Esophagus squamous epithelium (tissue), 5 donors: ENCODE data around the gene THAP2. TPM values are rescaled to one million over a fixed set of nuclear protein-coding genes. Genes with fewer than 3 reads are reported as not detected.
A peak's percentile ranks its signal among the peaks of the same experiment; 100 is the strongest.

Experiments
- DNase-seq: peaks from one replicate; lab custom pipeline; 2025; lab: John Stamatoyannopoulos, UW
- H3K27ac ChIP-seq, 4 donors: fragments of 200-600 bp; sonication (generic); one replicate each; pipeline ENCODE4 v1.5.1; 2016 to 2019; ENCODE audit warnings: mild to moderate bottlenecking in 1 of 4
- H3K27me3 ChIP-seq, 4 donors: fragments of 200-600 bp; sonication (generic); 1 replicate in 3 of 4; 2 replicates in 1 of 4; pipeline versions ENCODE4 v1.5.1 to v1.6.0; 2017 to 2021; ENCODE audit warnings: antibody characterized with exemption in 1 of 4
- H3K36me3 ChIP-seq, 3 donors: fragments of 200-600 bp; sonication (generic); one replicate each; pipeline ENCODE4 v1.5.1; 2016 to 2019
- H3K4me1 ChIP-seq, 3 donors: fragments of 200-600 bp; sonication (generic); one replicate each; pipeline ENCODE4 v1.5.1; 2017 to 2019
- H3K4me3 ChIP-seq, 4 donors: fragments of 200-600 bp; sonication (generic); 1 replicate in 3 of 4; 2 replicates in 1 of 4; pipeline ENCODE4 v1.5.1; 2016 to 2019; ENCODE audit warnings: mild to moderate bottlenecking in 2 of 4, moderate library complexity in 1 of 4
- H3K9me3 ChIP-seq, 3 donors: fragments of 200-600 bp; sonication (generic); one replicate each; pipeline ENCODE4 v1.5.1; 2016 to 2019
- POLR2A ChIP-seq, 4 donors: fragments of 450-650 bp; IDR thresholded peaks; one replicate each; pipeline ENCODE4 v1.6.1; 2017; ENCODE audit warnings: antibody characterized with exemption in 4 of 4, mild to moderate bottlenecking in 4 of 4, moderate library complexity in 3 of 4
- WGBS, 2 donors: methylation state at CpG; one replicate each; pipeline ENCODE4 v1.1.5; 2018; 5-methylcytosine and 5-hydroxymethylcytosine counted together
- intact Hi-C: fragments of 100-400 bp; cut with DNase I; formaldehyde crosslinking; loops from one replicate; pipeline ENCODE4 v1.15.0; 2022
- total RNA-seq, 4 donors: library from RNA; depleted of rRNA; stranded (reverse); fragments of >200 nt; gene quantifications; one replicate each; pipeline ENCODE4 v1.1.0, GENCODE V29; 2016
- TF ChIP-seq, protein P1 (sequence below), 6 experiments: fragments of 450-650 bp in 4 of 6; fragments of 200-600 bp in 2 of 6; sonication (generic) in 2 of 6; IDR thresholded peaks; one replicate each; pipeline ENCODE4 v1.5.1; 2016 to 2019; ENCODE audit warnings: antibody characterized with exemption in 6 of 6, mild to moderate bottlenecking in 4 of 6, moderate library complexity in 4 of 6
- donor health status: DM: yes; HTN: yes; CAD: no.

THAP2 gene
- total RNA-seq, 4 donors from 2014 or later: 4.8 to 11.3 (median 6.0) TPM

DNA sequence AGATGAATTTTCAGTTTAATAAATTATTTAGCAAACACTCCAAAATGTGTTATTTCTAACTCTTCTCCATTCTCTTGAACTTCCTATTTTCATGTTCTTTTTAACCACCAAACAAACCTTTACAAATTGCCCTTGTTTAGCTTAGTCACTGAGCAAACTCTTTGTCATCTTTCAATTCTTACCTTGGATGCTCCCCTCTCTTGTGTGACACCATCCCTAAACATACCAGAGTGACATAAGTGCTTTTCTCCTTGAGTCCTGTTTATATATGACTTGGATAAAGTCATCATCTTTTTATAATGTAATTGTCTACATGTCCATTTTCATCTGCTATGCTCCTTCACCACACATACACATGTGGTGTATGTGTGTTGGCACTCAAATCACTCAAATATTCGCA is 18.4 kb downstream of the THAP2 start:
- Histone ChIP-seq H3K4me3 (no peak overlapping the region), H3K36me3 (no peaks in the 10 kb centered on the region), H3K4me1 (peaks cover 5 to 21% (median 7%) of the 10 kb centered on the region in 3 donors), H3K9me3 (no peaks in the 10 kb centered on the region), H3K27ac (no peak overlapping the region), H3K27me3 (no peaks in the 10 kb centered on the region)
- DNase-seq: no peak
- WGBS, 2 donors: 89 to 93% methylated on average over 1 of the region's 1 CpG
- TF ChIP-seq, protein P1, sequence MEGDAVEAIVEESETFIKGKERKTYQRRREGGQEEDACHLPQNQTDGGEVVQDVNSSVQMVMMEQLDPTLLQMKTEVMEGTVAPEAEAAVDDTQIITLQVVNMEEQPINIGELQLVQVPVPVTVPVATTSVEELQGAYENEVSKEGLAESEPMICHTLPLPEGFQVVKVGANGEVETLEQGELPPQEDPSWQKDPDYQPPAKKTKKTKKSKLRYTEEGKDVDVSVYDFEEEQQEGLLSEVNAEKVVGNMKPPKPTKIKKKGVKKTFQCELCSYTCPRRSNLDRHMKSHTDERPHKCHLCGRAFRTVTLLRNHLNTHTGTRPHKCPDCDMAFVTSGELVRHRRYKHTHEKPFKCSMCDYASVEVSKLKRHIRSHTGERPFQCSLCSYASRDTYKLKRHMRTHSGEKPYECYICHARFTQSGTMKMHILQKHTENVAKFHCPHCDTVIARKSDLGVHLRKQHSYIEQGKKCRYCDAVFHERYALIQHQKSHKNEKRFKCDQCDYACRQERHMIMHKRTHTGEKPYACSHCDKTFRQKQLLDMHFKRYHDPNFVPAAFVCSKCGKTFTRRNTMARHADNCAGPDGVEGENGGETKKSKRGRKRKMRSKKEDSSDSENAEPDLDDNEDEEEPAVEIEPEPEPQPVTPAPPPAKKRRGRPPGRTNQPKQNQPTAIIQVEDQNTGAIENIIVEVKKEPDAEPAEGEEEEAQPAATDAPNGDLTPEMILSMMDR (IDR thresholded peaks at IDR 0.05): no peak
- no peak for TF ChIP-seq POLR2A (IDR thresholded peaks at IDR 0.05)
- intact Hi-C loops: no loop called here

DNA sequence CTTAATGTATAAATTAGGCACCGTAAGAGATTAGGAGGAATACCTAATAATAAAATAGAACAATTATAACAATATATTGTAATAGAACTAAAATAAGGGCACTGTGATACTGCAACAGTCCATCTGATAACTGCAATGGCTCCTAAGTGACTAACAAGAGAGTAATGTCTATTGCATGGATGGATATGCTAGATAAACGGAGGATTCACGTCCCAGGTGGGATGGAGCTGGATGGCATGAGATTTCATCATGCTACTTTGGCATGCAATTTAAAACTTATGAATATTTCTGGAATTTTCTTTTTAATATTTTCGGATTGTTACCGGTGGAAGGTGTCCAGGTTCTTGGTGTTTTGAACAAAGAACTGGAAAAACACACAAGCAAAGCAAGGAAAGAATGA is 19.5 kb downstream of the THAP2 start:
- peaks cover 12 to 33% (median 14%) of the 10 kb centered on the region in 3 donors for H3K4me1 ChIP-seq
- H3K36me3 ChIP-seq: no peaks in the 10 kb centered on the region
- H3K27me3 ChIP-seq: no peaks in the 10 kb centered on the region
- intact Hi-C loops: no loop called here
- no peak overlapping the region for H3K4me3 ChIP-seq
- no peak for TF ChIP-seq POLR2A (IDR thresholded peaks at IDR 0.05)
- TF ChIP-seq, protein P1 (IDR thresholded peaks at IDR 0.05): no peak
- no peak for DNase-seq
- no peak overlapping the region for H3K27ac ChIP-seq
- 84 to 89% methylated on average over 5 of the region's 5 CpGs for WGBS, 2 donors
- no peaks in the 10 kb centered on the region for H3K9me3 ChIP-seq

DNA sequence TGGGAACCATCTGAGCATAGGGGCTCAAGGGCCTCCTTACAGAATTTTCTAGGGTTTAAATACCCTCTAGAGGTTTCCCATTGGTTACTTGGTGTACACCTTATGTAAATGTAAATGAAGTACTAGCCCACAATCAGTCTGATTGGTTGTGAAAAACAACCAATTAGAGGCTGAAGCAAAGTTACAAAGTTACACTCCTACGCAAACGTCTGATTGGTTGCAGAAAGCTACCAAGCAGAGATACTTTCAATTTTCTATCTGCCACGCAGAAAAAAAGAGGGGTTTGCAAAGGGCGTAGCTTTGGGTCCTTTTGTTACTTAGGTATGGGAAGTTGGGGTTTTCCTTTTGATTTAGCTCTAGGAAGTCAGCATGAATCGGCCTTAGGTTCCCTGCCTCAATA is 20.0 kb downstream of the THAP2 start:
- H3K27ac ChIP-seq: no peak overlapping the region
- H3K4me3 ChIP-seq: no peak overlapping the region
- H3K4me1 ChIP-seq: peaks cover 13 to 38% (median 14%) of the 10 kb centered on the region in 3 donors
- no peaks in the 10 kb centered on the region for H3K36me3 ChIP-seq
- DNase-seq: no peak
- 61 to 63% methylated on average over 5 of the region's 5 CpGs for WGBS, 2 donors
- no peaks in the 10 kb centered on the region for H3K27me3 ChIP-seq
- intact Hi-C loops: no loop called here
- H3K9me3 ChIP-seq: no peaks in the 10 kb centered on the region
- TF ChIP-seq POLR2A (IDR thresholded peaks at IDR 0.05): no peak
- TF ChIP-seq, protein P1 (IDR thresholded peaks at IDR 0.05): no peak

DNA sequence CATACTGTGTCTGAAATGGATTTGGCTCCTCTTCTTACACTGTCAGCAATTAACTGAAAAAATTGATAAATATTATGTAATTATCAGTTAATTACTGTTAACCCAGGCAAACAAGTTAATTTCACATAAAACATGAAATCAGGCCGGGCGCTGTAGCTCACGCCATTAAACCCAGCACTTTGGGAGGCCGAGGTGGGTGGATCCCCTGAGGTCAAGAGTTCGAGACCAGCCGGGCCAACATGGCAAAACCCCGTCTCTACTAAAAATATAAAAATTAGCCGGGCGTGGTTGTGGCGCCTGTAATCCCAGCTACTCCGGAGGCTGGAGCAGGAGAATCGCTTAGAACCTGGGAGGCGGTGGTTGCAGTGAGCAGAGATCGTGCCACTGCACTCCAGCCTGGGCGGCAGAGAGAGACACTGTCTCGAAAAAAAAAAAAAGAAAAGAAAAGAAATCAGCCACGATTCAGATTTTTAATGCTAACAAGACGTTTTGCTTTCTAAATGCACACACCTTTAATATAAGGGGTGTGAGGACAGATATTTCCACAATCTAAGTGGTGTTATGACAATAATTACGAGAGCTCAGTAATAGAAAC is 21.3 kb downstream of the THAP2 start:
- no peaks in the 10 kb centered on the region for H3K27me3 ChIP-seq
- TF ChIP-seq, protein P1 (IDR thresholded peaks at IDR 0.05): no peak
- TF ChIP-seq POLR2A (IDR thresholded peaks at IDR 0.05): no peak
- intact Hi-C loops: loop anchor here (5.0 kb wide), 1 partner anchor 67 kb away; the partner anchor contains the start of gene RAB21
- 24 to 28% methylated on average over 17 to 19 of the region's 19 CpGs for WGBS, 2 donors
- no peak for DNase-seq
- peaks cover 14 to 51% (median 23%) of the 10 kb centered on the region in 3 donors for H3K4me1 ChIP-seq
- no peaks in the 10 kb centered on the region for H3K36me3 ChIP-seq
- H3K9me3 ChIP-seq: no peaks in the 10 kb centered on the region
- H3K27ac ChIP-seq: peak overlapping the region; percentile 89 to 96 (median 92)
- peak overlapping the region; percentile 51 to 77 (median 72) for H3K4me3 ChIP-seq

DNA sequence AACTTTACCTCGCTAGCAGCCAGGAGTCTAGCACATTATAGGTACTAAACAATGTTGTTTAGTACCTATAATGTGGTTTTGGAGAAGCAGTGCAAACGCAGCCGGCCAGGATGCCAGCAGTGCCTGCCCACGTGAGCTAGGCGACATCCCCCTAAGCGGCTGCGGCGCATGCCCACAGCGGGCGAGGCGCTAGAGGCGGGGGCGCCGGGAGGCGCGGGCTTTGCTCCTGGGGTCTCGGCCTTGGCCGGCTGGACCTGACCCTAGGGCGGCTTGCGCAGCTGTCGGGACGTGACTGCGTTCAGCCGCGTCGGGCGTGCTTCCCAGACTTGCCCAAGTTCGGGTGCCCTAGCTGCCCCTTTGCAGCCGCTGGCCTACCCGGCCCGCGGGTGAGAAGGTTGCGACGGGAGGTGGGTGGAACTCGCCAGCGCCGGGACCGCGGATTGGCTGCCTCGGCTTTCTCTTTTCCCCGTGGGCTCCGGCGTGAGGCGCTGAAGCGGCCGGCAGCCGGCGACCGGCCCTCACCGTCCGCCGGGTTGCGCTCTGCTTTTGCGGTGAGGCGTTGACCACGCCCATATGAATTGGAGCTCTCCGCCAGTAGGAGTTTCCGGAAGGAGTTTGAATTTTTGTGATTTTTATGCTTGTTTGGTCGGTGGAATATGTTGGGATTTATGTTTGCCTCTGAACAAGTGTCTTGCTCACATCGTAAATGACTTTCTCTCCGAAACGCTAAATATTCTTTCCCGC is 22.0 kb downstream of the THAP2 start, which contains the start of gene TMEM19:
TMEM19 (plus strand) TSS at position 169 of the 744 bp plus-strand sequence. CDS start 599 bp downstream, outside the sequence.
- 0% methylated on average over 11 to 30 of the region's 63 CpGs for WGBS, 2 donors
- Histone ChIP-seq H3K36me3 (no peaks in the 10 kb centered on the region), H3K9me3 (no peaks in the 10 kb centered on the region), H3K4me3 (peak within 1 kb of the TSS; percentile 51 to 77 (median 72)), H3K27me3 (no peaks in the 10 kb centered on the region), H3K27ac (peak within 1 kb of the TSS; percentile 89 to 96 (median 92)), H3K4me1 (peaks cover 14 to 58% (median 23%) of the 10 kb centered on the region in 3 donors)
- intact Hi-C loops: loop anchor here (5.0 kb wide), 1 partner anchor 66 kb away; the partner anchor contains the start of gene RAB21
- DNase-seq: peak; percentile 38
- TF ChIP-seq, protein P1 (IDR thresholded peaks at IDR 0.05): peak; percentile 13 to 38 (median 26)
- peak in 3 of 4 donors; percentile 33 to 76 (median 46) for TF ChIP-seq POLR2A (IDR thresholded peaks at IDR 0.05)
